ENCODE results near the gene ZMYND11.

DNA sequence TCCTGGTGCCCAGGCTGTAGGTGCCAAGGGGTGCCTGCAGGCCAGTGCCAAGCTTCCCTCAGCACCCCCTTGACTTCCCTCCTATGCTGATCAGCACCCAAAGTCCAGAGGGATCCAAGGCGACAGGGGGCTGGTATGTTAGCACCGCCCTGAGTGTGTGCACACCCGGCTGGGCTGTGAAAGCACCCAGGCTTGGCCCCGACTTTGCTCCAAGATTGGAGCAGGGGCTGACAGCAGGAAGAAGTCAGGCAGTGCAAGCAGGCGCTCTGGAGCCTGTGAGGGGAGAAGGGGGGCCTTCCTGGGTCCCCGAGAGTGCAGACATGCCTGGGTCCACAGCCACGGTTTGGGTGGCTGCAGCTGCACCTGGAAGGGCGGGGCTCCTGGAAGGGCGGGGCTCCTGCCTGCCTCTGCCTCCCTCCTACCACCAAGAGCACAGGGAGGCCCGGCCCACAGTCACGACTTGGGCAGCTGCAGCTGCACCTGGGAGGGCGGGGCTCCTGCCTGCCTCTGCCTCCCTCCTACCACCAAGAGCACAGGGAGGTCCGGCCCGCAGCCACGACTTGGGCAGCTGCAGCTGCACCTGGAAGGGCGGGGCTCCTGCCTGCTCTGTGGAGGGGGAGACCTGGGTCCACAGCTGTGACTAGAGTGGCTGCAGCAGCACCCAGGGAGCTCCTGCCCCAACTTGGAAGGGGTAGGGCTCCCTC lies 30.2 kb upstream of the ZMYND11 start:
- TF ChIP-seq, protein P1, sequence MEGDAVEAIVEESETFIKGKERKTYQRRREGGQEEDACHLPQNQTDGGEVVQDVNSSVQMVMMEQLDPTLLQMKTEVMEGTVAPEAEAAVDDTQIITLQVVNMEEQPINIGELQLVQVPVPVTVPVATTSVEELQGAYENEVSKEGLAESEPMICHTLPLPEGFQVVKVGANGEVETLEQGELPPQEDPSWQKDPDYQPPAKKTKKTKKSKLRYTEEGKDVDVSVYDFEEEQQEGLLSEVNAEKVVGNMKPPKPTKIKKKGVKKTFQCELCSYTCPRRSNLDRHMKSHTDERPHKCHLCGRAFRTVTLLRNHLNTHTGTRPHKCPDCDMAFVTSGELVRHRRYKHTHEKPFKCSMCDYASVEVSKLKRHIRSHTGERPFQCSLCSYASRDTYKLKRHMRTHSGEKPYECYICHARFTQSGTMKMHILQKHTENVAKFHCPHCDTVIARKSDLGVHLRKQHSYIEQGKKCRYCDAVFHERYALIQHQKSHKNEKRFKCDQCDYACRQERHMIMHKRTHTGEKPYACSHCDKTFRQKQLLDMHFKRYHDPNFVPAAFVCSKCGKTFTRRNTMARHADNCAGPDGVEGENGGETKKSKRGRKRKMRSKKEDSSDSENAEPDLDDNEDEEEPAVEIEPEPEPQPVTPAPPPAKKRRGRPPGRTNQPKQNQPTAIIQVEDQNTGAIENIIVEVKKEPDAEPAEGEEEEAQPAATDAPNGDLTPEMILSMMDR (IDR thresholded peaks at IDR 0.05) = no peak
- no peak for TF ChIP-seq POLR2A (IDR thresholded peaks at IDR 0.05)
